ENCODE measurements around the gene EHHADH. TPM values are rescaled to one million over a fixed set of nuclear protein-coding genes. Genes with fewer than 3 reads are reported as not detected.

Gene EHHADH
- total and polyA plus RNA-seq, 2 experiments from 2014 or later = 2.5 to 6.0 TPM

DNA sequence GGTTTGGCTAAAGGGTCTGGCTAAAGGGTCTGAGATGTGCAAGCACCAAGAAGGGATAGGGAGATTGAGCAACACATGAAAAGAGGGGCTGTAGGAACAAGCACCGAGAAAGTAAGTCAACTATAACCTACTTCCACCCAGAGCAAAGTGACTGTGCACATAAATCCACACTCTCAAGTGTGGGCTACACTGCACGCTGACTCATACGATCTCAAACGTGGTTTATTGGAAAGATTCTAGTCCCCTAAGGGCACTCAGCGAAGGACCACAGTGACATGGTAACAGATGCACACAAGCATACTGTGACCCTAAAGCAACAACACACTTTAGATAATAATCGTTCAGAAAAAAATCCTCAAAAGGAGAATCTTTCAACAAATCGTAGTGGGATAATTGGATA is 48.0 kb downstream of the EHHADH start:
- no peak overlapping the region for H3K4me3 ChIP-seq
- H3K36me3 Mint-ChIP-seq (ENCODE audit: low read depth) = no peaks in the 10 kb centered on the region
- no peak for ATAC-seq

More for the DNA sequence above, 48.0 kb downstream of the EHHADH start:
- no peak overlapping the region for H2AFZ ChIP-seq
- no peaks in the 10 kb centered on the region for H3K36me3 ChIP-seq (ENCODE audit: insufficient read depth)
- no peak overlapping the region for H3K4me2 ChIP-seq
- TF ChIP-seq, protein P1, sequence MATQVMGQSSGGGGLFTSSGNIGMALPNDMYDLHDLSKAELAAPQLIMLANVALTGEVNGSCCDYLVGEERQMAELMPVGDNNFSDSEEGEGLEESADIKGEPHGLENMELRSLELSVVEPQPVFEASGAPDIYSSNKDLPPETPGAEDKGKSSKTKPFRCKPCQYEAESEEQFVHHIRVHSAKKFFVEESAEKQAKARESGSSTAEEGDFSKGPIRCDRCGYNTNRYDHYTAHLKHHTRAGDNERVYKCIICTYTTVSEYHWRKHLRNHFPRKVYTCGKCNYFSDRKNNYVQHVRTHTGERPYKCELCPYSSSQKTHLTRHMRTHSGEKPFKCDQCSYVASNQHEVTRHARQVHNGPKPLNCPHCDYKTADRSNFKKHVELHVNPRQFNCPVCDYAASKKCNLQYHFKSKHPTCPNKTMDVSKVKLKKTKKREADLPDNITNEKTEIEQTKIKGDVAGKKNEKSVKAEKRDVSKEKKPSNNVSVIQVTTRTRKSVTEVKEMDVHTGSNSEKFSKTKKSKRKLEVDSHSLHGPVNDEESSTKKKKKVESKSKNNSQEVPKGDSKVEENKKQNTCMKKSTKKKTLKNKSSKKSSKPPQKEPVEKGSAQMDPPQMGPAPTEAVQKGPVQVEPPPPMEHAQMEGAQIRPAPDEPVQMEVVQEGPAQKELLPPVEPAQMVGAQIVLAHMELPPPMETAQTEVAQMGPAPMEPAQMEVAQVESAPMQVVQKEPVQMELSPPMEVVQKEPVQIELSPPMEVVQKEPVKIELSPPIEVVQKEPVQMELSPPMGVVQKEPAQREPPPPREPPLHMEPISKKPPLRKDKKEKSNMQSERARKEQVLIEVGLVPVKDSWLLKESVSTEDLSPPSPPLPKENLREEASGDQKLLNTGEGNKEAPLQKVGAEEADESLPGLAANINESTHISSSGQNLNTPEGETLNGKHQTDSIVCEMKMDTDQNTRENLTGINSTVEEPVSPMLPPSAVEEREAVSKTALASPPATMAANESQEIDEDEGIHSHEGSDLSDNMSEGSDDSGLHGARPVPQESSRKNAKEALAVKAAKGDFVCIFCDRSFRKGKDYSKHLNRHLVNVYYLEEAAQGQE (IDR thresholded peaks at IDR 0.05; ENCODE audit: unreplicated experiment) = no peak
- TF ChIP-seq, protein P2, sequence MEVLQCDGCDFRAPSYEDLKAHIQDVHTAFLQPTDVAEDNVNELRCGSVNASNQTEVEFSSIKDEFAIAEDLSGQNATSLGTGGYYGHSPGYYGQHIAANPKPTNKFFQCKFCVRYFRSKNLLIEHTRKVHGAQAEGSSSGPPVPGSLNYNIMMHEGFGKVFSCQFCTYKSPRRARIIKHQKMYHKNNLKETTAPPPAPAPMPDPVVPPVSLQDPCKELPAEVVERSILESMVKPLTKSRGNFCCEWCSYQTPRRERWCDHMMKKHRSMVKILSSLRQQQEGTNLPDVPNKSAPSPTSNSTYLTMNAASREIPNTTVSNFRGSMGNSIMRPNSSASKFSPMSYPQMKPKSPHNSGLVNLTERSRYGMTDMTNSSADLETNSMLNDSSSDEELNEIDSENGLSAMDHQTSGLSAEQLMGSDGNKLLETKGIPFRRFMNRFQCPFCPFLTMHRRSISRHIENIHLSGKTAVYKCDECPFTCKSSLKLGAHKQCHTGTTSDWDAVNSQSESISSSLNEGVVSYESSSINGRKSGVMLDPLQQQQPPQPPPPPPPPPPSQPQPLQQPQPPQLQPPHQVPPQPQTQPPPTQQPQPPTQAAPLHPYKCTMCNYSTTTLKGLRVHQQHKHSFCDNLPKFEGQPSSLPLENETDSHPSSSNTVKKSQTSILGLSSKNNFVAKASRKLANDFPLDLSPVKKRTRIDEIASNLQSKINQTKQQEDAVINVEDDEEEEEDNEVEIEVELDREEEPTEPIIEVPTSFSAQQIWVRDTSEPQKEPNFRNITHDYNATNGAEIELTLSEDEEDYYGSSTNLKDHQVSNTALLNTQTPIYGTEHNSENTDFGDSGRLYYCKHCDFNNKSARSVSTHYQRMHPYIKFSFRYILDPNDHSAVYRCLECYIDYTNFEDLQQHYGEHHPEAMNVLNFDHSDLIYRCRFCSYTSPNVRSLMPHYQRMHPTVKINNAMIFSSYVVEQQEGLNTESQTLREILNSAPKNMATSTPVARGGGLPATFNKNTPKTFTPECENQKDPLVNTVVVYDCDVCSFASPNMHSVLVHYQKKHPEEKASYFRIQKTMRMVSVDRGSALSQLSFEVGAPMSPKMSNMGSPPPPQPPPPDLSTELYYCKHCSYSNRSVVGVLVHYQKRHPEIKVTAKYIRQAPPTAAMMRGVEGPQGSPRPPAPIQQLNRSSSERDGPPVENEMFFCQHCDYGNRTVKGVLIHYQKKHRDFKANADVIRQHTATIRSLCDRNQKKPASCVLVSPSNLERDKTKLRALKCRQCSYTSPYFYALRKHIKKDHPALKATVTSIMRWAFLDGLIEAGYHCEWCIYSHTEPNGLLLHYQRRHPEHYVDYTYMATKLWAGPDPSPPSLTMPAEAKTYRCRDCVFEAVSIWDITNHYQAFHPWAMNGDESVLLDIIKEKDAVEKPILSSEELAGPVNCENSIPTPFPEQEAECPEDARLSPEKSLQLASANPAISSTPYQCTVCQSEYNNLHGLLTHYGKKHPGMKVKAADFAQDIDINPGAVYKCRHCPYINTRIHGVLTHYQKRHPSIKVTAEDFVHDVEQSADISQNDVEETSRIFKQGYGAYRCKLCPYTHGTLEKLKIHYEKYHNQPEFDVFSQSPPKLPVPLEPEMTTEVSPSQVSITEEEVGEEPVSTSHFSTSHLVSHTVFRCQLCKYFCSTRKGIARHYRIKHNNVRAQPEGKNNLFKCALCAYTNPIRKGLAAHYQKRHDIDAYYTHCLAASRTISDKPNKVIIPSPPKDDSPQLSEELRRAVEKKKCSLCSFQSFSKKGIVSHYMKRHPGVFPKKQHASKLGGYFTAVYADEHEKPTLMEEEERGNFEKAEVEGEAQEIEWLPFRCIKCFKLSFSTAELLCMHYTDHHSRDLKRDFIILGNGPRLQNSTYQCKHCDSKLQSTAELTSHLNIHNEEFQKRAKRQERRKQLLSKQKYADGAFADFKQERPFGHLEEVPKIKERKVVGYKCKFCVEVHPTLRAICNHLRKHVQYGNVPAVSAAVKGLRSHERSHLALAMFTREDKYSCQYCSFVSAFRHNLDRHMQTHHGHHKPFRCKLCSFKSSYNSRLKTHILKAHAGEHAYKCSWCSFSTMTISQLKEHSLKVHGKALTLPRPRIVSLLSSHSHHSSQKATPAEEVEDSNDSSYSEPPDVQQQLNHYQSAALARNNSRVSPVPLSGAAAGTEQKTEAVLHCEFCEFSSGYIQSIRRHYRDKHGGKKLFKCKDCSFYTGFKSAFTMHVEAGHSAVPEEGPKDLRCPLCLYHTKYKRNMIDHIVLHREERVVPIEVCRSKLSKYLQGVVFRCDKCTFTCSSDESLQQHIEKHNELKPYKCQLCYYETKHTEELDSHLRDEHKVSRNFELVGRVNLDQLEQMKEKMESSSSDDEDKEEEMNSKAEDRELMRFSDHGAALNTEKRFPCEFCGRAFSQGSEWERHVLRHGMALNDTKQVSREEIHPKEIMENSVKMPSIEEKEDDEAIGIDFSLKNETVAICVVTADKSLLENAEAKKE (CRISPR knock-in tag; IDR thresholded peaks at IDR 0.05) = no peak
- TF ChIP-seq JUNB (IDR thresholded peaks at IDR 0.05; ENCODE audit: unreplicated experiment) = no peak
- TF ChIP-seq ZNF114 (CRISPR knock-in tag; IDR thresholded peaks at IDR 0.05) = no peak
- TF ChIP-seq CREB1 (CRISPR knock-in tag; IDR thresholded peaks at IDR 0.05; ENCODE audit: low read depth) = no peak
- TF ChIP-seq, protein P3, sequence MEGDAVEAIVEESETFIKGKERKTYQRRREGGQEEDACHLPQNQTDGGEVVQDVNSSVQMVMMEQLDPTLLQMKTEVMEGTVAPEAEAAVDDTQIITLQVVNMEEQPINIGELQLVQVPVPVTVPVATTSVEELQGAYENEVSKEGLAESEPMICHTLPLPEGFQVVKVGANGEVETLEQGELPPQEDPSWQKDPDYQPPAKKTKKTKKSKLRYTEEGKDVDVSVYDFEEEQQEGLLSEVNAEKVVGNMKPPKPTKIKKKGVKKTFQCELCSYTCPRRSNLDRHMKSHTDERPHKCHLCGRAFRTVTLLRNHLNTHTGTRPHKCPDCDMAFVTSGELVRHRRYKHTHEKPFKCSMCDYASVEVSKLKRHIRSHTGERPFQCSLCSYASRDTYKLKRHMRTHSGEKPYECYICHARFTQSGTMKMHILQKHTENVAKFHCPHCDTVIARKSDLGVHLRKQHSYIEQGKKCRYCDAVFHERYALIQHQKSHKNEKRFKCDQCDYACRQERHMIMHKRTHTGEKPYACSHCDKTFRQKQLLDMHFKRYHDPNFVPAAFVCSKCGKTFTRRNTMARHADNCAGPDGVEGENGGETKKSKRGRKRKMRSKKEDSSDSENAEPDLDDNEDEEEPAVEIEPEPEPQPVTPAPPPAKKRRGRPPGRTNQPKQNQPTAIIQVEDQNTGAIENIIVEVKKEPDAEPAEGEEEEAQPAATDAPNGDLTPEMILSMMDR (conservative IDR thresholded peaks at IDR 0.05; ENCODE audit: low read depth in 2 of 2) = no peak
- TF ChIP-seq EZH2 (IDR thresholded peaks at IDR 0.05; ENCODE audit: low read depth, unreplicated experiment) = no peak
- TF ChIP-seq, protein P4, sequence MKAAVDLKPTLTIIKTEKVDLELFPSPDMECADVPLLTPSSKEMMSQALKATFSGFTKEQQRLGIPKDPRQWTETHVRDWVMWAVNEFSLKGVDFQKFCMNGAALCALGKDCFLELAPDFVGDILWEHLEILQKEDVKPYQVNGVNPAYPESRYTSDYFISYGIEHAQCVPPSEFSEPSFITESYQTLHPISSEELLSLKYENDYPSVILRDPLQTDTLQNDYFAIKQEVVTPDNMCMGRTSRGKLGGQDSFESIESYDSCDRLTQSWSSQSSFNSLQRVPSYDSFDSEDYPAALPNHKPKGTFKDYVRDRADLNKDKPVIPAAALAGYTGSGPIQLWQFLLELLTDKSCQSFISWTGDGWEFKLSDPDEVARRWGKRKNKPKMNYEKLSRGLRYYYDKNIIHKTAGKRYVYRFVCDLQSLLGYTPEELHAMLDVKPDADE (IDR thresholded peaks at IDR 0.05) = no peak
- TF ChIP-seq NANOG (IDR thresholded peaks at IDR 0.05; ENCODE audit: borderline replicate concordance) = no peak
- TF ChIP-seq STAT1 (IDR thresholded peaks at IDR 0.05; ENCODE audit: unreplicated experiment) = no peak
- no peak for TF ChIP-seq POLR2AphosphoS5 (IDR thresholded peaks at IDR 0.05; ENCODE audit: low read depth)
- H4K20me1 ChIP-seq (replicated peaks; ENCODE audit: insufficient read depth) = no peaks in the 10 kb centered on the region
- H3K4me1 Mint-ChIP-seq = no peaks in the 10 kb centered on the region
- no peaks in the 10 kb centered on the region for H3K9me3 Mint-ChIP-seq
- H3K79me2 ChIP-seq (replicated peaks; ENCODE audit: insufficient read depth) = no peaks in the 10 kb centered on the region
- no peak overlapping the region for H3K27ac Mint-ChIP-seq
- no peaks in the 10 kb centered on the region for H3K27me3 Mint-ChIP-seq (ENCODE audit: insufficient read depth, low read depth, poor library complexity)
- no peak for DNase-seq (ENCODE audit: low spot score)
- H3K27ac ChIP-seq (ENCODE audit: low read depth) = no peak overlapping the region
- no peaks in the 10 kb centered on the region for H3K4me1 ChIP-seq (ENCODE audit: insufficient read depth)
- no peak overlapping the region for H3K4me3 Mint-ChIP-seq
- H3K27me3 ChIP-seq (ENCODE audit: insufficient read depth) = no peaks in the 10 kb centered on the region
- H3F3A ChIP-seq (replicated peaks; ENCODE audit: low read depth) = no peaks in the 10 kb centered on the region
- H3K9me2 ChIP-seq (ENCODE audit: insufficient read depth) = no peaks in the 10 kb centered on the region

Measured in GM23338 (cell line).